Small intestine (tissue), 7 donors: Measurements from ENCODE around the gene ACKR3. TPM values are rescaled to one million over a fixed set of nuclear protein-coding genes. Genes with fewer than 3 reads are reported as not detected.

Experiments used
- DNase-seq, 2 donors: peaks; one replicate each; pipeline versions ENCODE4 v3.0.0 to v3.0.0-alpha.2; 2013
- FAIRE-seq: peaks from 2 replicates; lab custom pipeline; 2012; peaks lifted over from hg19 to GRCh38; lab: Jason Lieb, UNC
- H3K27ac ChIP-seq, 3 donors: one replicate each; pipeline ENCODE4 v1.5.1; 2013; ENCODE audit warnings: low read length in 2 of 3, mild to moderate bottlenecking in 2 of 3, control low read depth in 1 of 3, inconsistent platforms in 1 of 3, low read depth in 1 of 3, moderate library complexity in 1 of 3
- H3K27me3 ChIP-seq, 3 donors: one replicate each; pipeline ENCODE4 v1.6.1; 2013; ENCODE audit warnings: low read length in 3 of 3, inconsistent platforms in 1 of 3; ENCODE audit not compliant: control insufficient read depth in 3 of 3, insufficient read depth in 3 of 3
- H3K36me3 ChIP-seq, 3 donors: one replicate each; pipeline ENCODE4 v1.6.1; 2013; ENCODE audit warnings: low read length in 3 of 3, inconsistent platforms in 1 of 3, low read depth in 1 of 3, mild to moderate bottlenecking in 1 of 3, moderate library complexity in 1 of 3; ENCODE audit not compliant: control insufficient read depth in 3 of 3, insufficient read depth in 2 of 3
- H3K4me1 ChIP-seq, 3 donors: one replicate each; pipeline ENCODE4 v1.6.1; 2013; ENCODE audit warnings: low read length in 2 of 3, inconsistent platforms in 1 of 3, low read depth in 1 of 3, mild to moderate bottlenecking in 1 of 3, moderate library complexity in 1 of 3; ENCODE audit not compliant: control insufficient read depth in 3 of 3, insufficient read depth in 2 of 3
- H3K4me3 ChIP-seq, 3 donors: one replicate each; pipeline ENCODE4 v1.5.1; 2013; ENCODE audit warnings: low read length in 3 of 3, control low read depth in 1 of 3, inconsistent platforms in 1 of 3, low read depth in 1 of 3, mild to moderate bottlenecking in 1 of 3, moderate library complexity in 1 of 3
- H3K9me3 ChIP-seq, 2 donors: one replicate each; pipeline ENCODE4 v1.6.1; 2013; ENCODE audit warnings: low read depth in 1 of 2, low read length in 1 of 2; ENCODE audit not compliant: control insufficient read depth in 2 of 2, insufficient read depth in 1 of 2
- WGBS, 3 donors: extraction: QIAGEN DNeasy Blood & Tissue Kit; methylation state at CpG; one replicate each; pipeline ENCODE4 v1.1.7; 2013; 5-methylcytosine and 5-hydroxymethylcytosine counted together
- polyA plus RNA-seq, 4 donors: library from polyadenylated mRNA; stranded (reverse) in 3 of 4; unstranded in 1 of 4; fragments of 200-250 nt in 3 of 4; fragments of 120-200 nt in 1 of 4; gene quantifications; one replicate each; pipeline versions ENCODE4 v1.2.1 to v1.2.3, GENCODE V29; 2013
- donor health status: healthy with polysubstance abuse.
- donor health status: control.
- donor health status: control.
- donor health status: Bipolar disorder and iron deficiency.
- donor health status: healthy.

Gene ACKR3
- polyA plus RNA-seq, 4 donors = 3.8 to 101 (median 24.3) TPM

DNA sequence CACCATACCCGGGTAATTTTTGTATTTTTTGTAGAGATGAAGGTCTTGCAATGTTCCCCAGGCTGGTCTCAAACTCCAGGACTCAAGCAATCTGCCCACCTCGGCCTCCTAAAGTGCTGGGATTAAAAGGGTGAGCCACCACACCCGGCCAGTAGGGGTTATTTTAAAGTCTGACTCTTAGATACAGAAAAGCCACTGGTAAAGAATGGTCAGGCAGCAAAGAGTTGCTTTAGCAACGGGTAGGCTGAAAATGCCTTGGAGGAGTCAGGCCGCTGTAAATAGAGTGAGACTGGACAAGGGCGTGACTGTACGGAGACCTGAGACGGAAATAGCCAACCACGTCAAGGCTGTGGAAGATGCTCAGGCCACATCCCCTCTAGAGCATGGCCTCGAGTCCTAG is 54.2 kb downstream of the ACKR3 start:
- WGBS, 3 donors = 86 to 87% (median 87%) methylated on average over 10 of the region's 10 CpGs
- Histone ChIP-seq H3K4me1 (no peaks in the 10 kb centered on the region), H3K4me3 (no peak overlapping the region), H3K9me3 (no peaks in the 10 kb centered on the region), H3K27ac (no peak overlapping the region), H3K27me3 (peaks cover 0 to 9% (median 0%) of the 10 kb centered on the region in 3 donors), H3K36me3 (no peaks in the 10 kb centered on the region)
- no peak for DNase-seq
- FAIRE-seq = no peak

DNA sequence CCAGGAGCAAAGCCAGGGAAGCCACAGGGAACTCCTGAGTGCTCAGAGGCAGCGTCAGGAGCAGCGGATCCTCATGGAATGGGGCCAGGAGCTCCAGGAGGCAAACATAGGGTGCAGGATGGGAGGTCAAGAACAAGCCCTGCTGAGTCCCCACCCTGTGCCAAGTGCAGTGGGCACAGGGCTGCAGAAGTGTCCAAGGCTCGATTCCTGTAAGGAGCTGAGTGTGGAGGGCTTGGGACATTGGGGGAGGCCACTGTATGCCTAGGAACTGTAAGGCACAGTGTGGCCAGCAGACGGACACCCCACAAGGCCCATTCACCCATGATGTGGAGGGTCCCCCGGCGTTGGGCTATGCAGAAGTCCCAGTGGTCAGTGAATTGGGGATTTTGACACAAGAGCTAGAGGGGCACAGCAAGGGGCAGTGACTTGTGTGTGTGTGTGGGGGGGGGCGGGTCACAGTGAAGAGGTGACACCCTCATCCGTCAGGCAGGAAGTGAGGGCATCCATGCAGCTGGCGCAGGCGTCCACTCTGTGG is 55.6 kb downstream of the ACKR3 start:
- Histone ChIP-seq H3K4me3 (no peak overlapping the region), H3K27ac (no peak overlapping the region), H3K4me1 (no peaks in the 10 kb centered on the region), H3K9me3 (no peaks in the 10 kb centered on the region), H3K36me3 (no peaks in the 10 kb centered on the region), H3K27me3 (peaks cover 0 to 9% (median 0%) of the 10 kb centered on the region in 3 donors)
- DNase-seq = no peak
- WGBS, 3 donors = 87 to 90% (median 90%) methylated on average over 10 of the region's 10 CpGs
- FAIRE-seq = no peak

DNA sequence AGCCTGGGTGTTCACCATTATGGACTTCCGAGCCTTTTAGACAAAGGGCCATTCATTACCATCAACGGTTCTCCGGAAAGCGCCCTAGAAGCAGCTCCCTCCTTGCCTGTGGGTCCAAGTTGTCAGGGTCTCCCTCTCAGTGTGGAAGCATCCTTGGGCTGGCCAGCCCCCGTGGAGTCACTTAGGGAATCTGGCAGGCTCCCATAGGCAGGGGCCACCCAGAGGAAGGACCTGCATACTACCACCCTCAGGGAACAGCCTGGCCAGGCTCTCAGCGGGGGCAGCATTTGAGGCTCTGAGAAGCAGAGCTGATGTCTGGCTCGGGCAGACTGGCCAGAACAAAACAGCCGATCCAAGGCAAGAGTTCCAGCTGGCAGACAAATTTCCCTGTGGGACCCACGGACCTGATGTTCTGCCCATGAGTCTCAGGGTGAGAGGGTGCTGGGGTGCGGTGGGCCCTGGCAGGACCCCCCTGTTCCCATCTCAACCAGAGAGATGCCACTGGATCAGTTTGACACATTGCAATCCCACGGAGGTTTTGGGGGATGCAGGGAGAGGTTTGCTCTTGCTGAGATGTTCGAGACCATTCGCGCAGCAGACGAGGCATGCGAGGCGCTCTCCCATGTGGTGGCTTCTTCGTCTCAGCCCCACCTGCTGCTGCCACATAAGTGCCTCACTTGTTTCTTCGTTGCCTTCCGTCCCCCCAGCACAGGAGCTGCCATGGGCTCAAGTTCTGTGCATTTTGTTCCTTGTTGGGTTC is 56.9 kb downstream of the ACKR3 start:
- Histone ChIP-seq H3K36me3 (no peaks in the 10 kb centered on the region), H3K27me3 (peaks cover 0 to 2% (median 0%) of the 10 kb centered on the region in 3 donors), H3K4me1 (no peaks in the 10 kb centered on the region), H3K4me3 (no peak overlapping the region), H3K27ac (no peak overlapping the region), H3K9me3 (no peaks in the 10 kb centered on the region)
- WGBS, 3 donors = 76 to 79% (median 77%) methylated on average over 20 of the region's 20 CpGs
- FAIRE-seq (no peak), DNase-seq (no peak)

DNA sequence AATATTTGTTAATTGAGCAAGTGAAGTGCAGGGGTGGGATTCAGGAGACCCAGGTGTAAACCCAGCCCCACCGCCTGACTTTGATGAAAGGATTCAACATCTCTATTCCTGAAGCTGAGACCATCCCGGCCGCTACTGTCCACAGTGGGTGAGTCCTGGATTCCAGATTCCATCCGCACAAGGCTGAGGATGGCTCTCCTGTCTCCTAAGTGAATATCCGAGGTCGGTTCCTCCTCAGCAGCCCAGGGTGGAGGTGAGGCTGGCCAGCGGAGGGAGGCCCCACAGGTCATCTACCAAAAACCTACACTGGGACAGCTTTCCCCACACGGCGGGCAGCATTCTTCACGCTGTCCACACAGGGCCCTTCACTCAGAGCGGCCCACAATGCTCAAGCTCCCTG is 57.6 kb downstream of the ACKR3 start:
- Histone ChIP-seq H3K9me3 (no peaks in the 10 kb centered on the region), H3K4me3 (no peak overlapping the region), H3K27ac (no peak overlapping the region), H3K27me3 (no peaks in the 10 kb centered on the region), H3K36me3 (no peaks in the 10 kb centered on the region), H3K4me1 (no peaks in the 10 kb centered on the region)
- 93 to 95% (median 95%) methylated on average over 11 of the region's 11 CpGs for WGBS, 3 donors
- FAIRE-seq (no peak), DNase-seq (no peak)

GRCh38 chr2:236627841-236628240 is 58.2 kb downstream of the ACKR3 start:
- WGBS, 3 donors = 87 to 90% (median 88%) methylated on average over 6 of the region's 6 CpGs
- Histone ChIP-seq H3K36me3 (no peaks in the 10 kb centered on the region), H3K27me3 (no peaks in the 10 kb centered on the region), H3K27ac (no peak overlapping the region), H3K9me3 (no peaks in the 10 kb centered on the region), H3K4me3 (no peak overlapping the region), H3K4me1 (no peaks in the 10 kb centered on the region)
- DNase-seq = no peak
- FAIRE-seq = no peak

- H3K4me3 ChIP-seq = no peak overlapping the region
- WGBS, 3 donors = 84 to 92% (median 90%) methylated on average over 15 of the region's 15 CpGs
- no peaks in the 10 kb centered on the region for H3K36me3 ChIP-seq
- no peaks in the 10 kb centered on the region for H3K27me3 ChIP-seq
- no peaks in the 10 kb centered on the region for H3K9me3 ChIP-seq
- DNase-seq (no peak), FAIRE-seq (no peak)
- no peak overlapping the region for H3K27ac ChIP-seq
- no peaks in the 10 kb centered on the region for H3K4me1 ChIP-seq
Observed at GRCh38 chr2:236628256-236628901, 58.8 kb downstream of the ACKR3 start.

GRCh38 chr2:236628981-236629605 is 59.5 kb downstream of the ACKR3 start:
- Histone ChIP-seq H3K4me1 (no peaks in the 10 kb centered on the region), H3K9me3 (no peaks in the 10 kb centered on the region), H3K27me3 (no peaks in the 10 kb centered on the region), H3K36me3 (no peaks in the 10 kb centered on the region), H3K27ac (no peak overlapping the region), H3K4me3 (no peak overlapping the region)
- no peak for DNase-seq
- 76 to 82% (median 78%) methylated on average over 10 to 11 of the region's 11 CpGs for WGBS, 3 donors
- no peak for FAIRE-seq
